Head of caudate nucleus (tissue), 42 donors: ENCODE data around the gene RALBP1.

Source experiments
- DNase-seq, 42 donors: peaks; one replicate each; pipeline versions ENCODE4 v3.0.0 to v3.0.0-alpha.2; 2020 to 2021; ENCODE audit warnings: mixed read lengths in 7 of 42
- intact Hi-C: fragments of 100-400 bp; cut with DNase I; formaldehyde crosslinking; loops from one replicate; pipeline ENCODE4 v1.15.0; 2022

The RALBP1 gene

GRCh38 chr18:9568186-9568585 lies 92.9 kb downstream of the RALBP1 start:
- no peak for DNase-seq
- intact Hi-C loops: no loop called here

GRCh38 chr18:9569178-9569577 lies 93.9 kb downstream of the RALBP1 start:
- intact Hi-C loops: no loop called here
- DNase-seq: no peak

GRCh38 chr18:9570255-9570654 lies 94.9 kb downstream of the RALBP1 start:
- intact Hi-C loops: no loop called here
- DNase-seq: no peak

- intact Hi-C loops: no loop called here
- DNase-seq: no peak
Observed at GRCh38 chr18:9571546-9571945, 96.2 kb downstream of the RALBP1 start.

GRCh38 chr18:9574473-9575115 lies 99.3 kb downstream of the RALBP1 start:
- no peak for DNase-seq
- intact Hi-C loops: no loop called here

- intact Hi-C loops: no loop called here
- peak in 40 of 42 donors; percentile 23 to 89 (median 63) for DNase-seq
Observed at GRCh38 chr18:9575558-9575957, 100.2 kb downstream of the RALBP1 start.

- DNase-seq: no peak
- intact Hi-C loops: no loop called here
Observed at GRCh38 chr18:9577361-9577760, 102.0 kb downstream of the RALBP1 start.

- no peak for DNase-seq
Observed at GRCh38 chr18:9578306-9578705, 103.0 kb downstream of the RALBP1 start.

GRCh38 chr18:9581667-9582066 lies 106.4 kb downstream of the RALBP1 start:
- intact Hi-C loops: no loop called here
- no peak for DNase-seq

More at GRCh38 chr18:9578306-9578705, 103.0 kb downstream of the RALBP1 start:
- intact Hi-C loops: no loop called here

GRCh38 chr18:9586814-9587213 lies 111.5 kb downstream of the RALBP1 start:
- intact Hi-C loops: no loop called here
- DNase-seq: no peak
